H7 (cell line): ENCODE results near the gene S1PR3. TPM values are rescaled to one million over a fixed set of nuclear protein-coding genes. Genes with fewer than 3 reads are reported as not detected.

Source experiments
- DNase-seq: peaks from one replicate; pipeline ENCODE4 v3.0.0; 2012
- H3K27me3 ChIP-seq: 2 replicates; pipeline ENCODE4 v1.6.0; 2011; ENCODE audit warnings: mild to moderate bottlenecking, low read length; ENCODE audit not compliant: control insufficient read depth, insufficient read depth
- H3K36me3 ChIP-seq: replicated peaks from 2 replicates; pipeline ENCODE4 v1.5.1; 2011; ENCODE audit warnings: low read length; ENCODE audit not compliant: control insufficient read depth, insufficient read depth
- H3K4me3 ChIP-seq: 2 replicates; pipeline ENCODE4 v1.5.1; 2011; ENCODE audit warnings: low read depth, mild to moderate bottlenecking, control low read depth, low read length, moderate library complexity; ENCODE audit not compliant: insufficient read depth
- total RNA-seq: library from RNA; depleted of rRNA; stranded (reverse); fragments of >200 nt; shearing (Covaris generic); gene quantifications from 2 replicates; pipeline ENCODE4 v1.2.3, GENCODE V29; 2014

The S1PR3 gene
- total RNA-seq, 1 experiment from 2014 or later, result 25.0 TPM

DNA sequence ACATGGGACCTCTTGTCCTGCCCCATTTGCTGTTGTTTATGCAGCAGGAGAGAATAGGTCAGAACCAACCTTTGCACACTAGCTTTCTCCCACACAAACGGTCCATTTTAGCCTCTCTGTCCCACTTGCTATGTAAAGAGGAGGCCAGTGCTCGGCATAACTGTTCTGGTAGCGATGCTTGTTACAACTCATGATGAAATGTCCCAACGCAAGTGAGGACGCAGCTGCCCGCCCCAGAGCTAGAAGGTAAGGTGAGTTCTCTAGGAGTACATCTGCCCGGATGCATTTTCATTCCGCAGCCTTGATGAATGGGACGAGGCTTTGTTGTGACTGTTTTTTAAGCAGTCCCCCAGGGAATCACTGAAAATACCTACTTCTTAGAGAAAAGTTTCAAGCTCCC is 14.1 kb downstream of the S1PR3 start:
- no peak for DNase-seq
- Histone ChIP-seq H3K36me3 (no peaks in the 10 kb centered on the region; the same call in none of the 2 replicates), H3K27me3 (no peaks in the 10 kb centered on the region), H3K4me3 (no peak overlapping the region)

DNA sequence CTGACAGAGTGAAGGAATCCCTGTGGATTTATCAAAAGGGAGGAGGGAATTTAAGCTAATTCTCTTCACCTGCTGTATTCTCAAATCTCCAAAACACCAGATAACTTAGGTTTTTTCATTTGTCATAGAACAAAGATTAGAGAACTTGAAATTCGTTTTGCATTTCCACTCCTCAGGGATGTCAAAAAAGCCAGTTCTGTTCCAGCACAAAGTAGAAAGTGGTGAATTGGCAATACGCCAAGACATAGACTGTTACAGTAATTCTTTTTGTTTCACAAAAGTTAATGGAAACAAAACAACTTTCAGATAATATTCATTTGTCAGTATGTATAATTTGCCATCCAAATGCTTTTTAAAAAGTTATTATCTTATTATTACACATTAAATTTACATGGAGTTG is 15.0 kb downstream of the S1PR3 start:
- DNase-seq, result no peak
- H3K4me3 ChIP-seq, result no peak overlapping the region
- no peaks in the 10 kb centered on the region; the same call in none of the 2 replicates for H3K36me3 ChIP-seq
- H3K27me3 ChIP-seq, result no peaks in the 10 kb centered on the region

DNA sequence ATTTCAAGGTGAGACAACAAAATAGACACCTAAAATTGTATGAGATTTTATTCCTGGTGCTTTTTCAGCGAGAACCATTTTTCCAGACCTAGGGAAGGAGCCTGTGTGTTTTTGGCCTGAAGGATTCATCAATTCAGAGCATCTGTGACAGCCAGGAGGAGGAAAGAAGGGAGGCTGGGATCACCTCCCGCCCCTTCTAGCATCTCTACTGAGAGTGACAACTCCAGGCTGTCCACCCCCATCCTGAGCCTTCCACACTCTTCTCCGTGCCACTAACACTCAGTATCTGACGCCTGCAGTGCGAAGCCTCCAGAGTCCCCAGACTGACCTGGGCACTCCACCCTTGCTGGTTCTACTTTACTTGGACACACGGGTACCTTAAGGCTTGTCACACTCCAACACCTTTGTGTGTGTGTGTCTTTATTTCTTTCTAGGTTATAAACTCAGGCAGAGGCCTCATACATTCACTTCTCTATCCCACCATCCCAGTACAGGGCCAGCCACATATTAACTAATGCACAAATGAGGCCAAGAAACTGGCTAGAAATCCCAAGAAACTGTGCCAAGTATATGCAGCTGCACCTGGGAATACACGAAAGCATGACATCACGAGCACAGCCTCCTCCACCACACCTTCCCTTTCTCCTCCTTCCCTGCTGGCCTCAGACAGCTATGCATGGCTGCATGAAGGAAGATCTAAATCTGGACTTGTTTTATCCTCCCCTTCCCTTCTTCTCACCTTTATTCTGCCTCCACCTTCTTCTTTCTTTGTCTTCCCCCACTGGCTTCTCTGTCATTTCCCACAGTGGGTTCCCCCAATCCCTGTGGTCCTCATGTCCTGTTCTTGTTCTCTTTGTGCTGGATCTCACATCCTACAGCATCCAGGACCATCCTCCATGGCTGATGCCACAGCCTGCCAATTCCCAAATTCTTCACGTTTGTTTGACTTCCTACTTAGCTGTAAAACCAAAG is 16.0 kb downstream of the S1PR3 start:
- DNase-seq, result no peak
- no peaks in the 10 kb centered on the region; the same call in 1 of the 2 replicates for H3K36me3 ChIP-seq
- no peak overlapping the region for H3K4me3 ChIP-seq

GRCh38 chr9:89008055-89008743 is 16.9 kb downstream of the S1PR3 start:
- DNase-seq, result no peak
- H3K27me3 ChIP-seq, result no peaks in the 10 kb centered on the region
- H3K36me3 ChIP-seq, result no peaks in the 10 kb centered on the region
- H3K4me3 ChIP-seq, result no peak overlapping the region

More for the DNA sequence above, 16.0 kb downstream of the S1PR3 start:
- H3K27me3 ChIP-seq, result no peaks in the 10 kb centered on the region

GRCh38 chr9:89008744-89009545 is 17.7 kb downstream of the S1PR3 start:
- DNase-seq, result no peak
- Histone ChIP-seq H3K27me3 (no peaks in the 10 kb centered on the region), H3K36me3 (no peaks in the 10 kb centered on the region), H3K4me3 (no peak overlapping the region)

- DNase-seq, result no peak
- no peak overlapping the region for H3K4me3 ChIP-seq
- H3K27me3 ChIP-seq, result no peaks in the 10 kb centered on the region
- no peaks in the 10 kb centered on the region for H3K36me3 ChIP-seq
Observed at GRCh38 chr9:89009546-89009840, 18.2 kb downstream of the S1PR3 start.

DNA sequence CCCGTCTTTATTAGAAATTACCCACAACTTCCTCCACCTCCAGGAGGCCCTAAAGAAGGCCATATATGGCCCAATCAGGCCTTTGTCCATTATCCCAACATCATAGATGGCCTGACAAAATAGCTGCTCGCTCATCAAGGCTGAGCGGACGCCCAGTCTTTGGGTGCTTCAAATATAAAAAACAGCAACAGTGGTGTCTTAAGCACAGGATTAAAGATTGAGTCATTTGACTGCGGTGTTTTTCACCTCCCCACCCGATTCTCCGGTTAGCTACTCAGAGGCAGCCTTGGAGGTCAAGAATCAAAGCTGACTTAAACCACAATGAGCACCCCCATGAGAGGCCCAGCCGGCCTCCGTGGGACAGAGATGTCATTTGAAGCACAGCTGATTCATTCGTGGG is 18.8 kb downstream of the S1PR3 start:
- Histone ChIP-seq H3K36me3 (no peaks in the 10 kb centered on the region), H3K27me3 (no peaks in the 10 kb centered on the region), H3K4me3 (no peak overlapping the region)
- no peak for DNase-seq

DNA sequence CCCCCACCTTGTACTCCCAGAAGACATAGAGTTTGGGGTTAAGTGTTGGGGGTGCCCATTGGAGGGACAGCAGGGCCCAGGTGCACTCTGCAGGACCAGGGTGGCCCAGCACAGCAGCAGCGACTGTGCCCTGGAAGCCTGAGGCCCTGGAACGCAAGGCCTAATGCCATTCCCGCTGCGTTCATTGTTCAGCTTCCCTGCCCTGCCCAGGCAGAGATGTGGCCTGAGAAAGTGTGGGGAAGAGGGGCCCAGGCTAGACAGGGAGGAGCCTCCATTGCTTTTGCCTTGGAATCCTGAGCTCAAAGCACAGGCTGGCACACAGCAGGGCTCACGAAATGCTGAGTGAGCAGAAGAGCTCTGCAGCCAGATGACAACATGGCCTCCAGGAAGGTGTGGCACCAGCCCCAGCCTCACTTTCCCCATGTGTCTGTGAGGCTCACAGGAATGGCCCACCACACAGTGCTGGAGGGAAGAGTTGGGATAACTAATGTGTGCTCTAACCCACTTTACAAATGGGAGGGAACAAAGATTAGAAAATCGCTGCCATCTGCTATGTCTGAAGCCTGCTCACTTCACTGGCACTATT is 19.4 kb downstream of the S1PR3 start:
- no peaks in the 10 kb centered on the region for H3K27me3 ChIP-seq
- no peak for DNase-seq
- H3K4me3 ChIP-seq, result no peak overlapping the region
- H3K36me3 ChIP-seq, result no peaks in the 10 kb centered on the region

DNA sequence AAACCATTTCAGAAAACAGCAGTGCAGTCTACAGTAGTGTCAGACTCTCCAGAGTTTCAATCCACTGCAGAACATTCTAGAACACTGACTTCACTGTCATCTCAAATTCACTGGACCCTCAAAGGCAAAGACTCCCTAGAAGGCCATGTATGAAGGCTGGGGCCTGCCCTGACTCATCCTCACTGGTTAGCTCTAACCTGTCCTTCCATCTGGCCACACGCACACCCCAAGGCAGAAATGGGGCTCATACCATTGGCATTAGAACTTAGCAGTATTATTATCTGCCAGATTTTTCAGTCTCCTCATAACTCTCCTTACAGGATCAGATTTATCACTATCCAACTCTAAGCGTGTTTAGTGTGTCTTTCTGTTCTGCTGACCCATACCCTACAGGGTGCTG is 20.4 kb downstream of the S1PR3 start:
- Histone ChIP-seq H3K36me3 (no peaks in the 10 kb centered on the region), H3K4me3 (no peak overlapping the region), H3K27me3 (no peaks in the 10 kb centered on the region)
- DNase-seq, result no peak

GRCh38 chr9:89012294-89013042 is 21.2 kb downstream of the S1PR3 start:
- H3K4me3 ChIP-seq, result no peak overlapping the region
- H3K36me3 ChIP-seq, result no peaks in the 10 kb centered on the region
- peak; percentile 70 for DNase-seq
- no peaks in the 10 kb centered on the region for H3K27me3 ChIP-seq

DNA sequence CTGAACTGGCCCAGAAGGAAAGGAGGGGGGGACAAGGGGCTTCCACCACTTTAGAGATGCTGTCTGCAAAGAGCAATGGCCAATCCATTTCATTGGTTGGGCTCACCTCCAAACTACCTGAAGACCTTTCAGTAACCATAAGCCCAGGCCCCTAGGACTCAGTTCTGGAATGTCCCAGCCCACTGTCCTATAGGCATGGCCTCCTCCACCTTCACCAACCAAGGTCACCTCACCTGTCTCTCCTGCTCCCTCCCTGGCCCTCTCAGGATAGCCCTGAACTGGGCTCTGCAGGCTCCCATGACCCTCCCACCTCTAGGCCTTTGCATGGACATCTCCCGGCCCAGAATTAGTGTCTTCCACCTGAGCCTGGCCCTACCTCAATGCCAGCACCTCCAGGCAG is 22.4 kb downstream of the S1PR3 start:
- Histone ChIP-seq H3K36me3 (no peaks in the 10 kb centered on the region), H3K4me3 (no peak overlapping the region), H3K27me3 (no peaks in the 10 kb centered on the region)
- DNase-seq, result no peak

- Histone ChIP-seq H3K4me3 (no peak overlapping the region), H3K27me3 (no peaks in the 10 kb centered on the region), H3K36me3 (no peaks in the 10 kb centered on the region)
- DNase-seq, result no peak
Observed at GRCh38 chr9:89014153-89014552, 22.9 kb downstream of the S1PR3 start.

- no peaks in the 10 kb centered on the region for H3K36me3 ChIP-seq
- no peak for DNase-seq
- no peaks in the 10 kb centered on the region for H3K27me3 ChIP-seq
- H3K4me3 ChIP-seq, result no peak overlapping the region
Observed at GRCh38 chr9:89015336-89015735, 24.1 kb downstream of the S1PR3 start.

DNA sequence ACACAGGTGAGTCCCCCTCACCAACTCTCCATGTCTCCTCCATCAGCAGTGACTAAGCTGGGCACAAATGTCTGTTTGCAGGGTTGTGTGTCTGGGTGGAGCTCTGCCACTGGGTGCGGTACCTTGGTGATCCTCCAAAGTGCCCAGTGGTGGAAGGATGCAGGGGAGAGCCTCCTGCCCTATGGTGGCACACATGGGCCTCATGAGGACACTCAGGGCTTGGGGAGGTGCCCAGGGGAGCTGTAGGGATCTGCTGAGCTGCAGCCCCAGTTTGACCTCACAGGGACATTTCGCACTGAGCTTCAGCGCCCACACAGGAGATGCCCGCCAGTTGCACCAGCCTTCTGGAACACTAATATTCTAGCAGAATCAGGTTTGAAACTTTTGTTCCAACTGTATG is 29.5 kb downstream of the S1PR3 start:
- H3K36me3 ChIP-seq, result no peaks in the 10 kb centered on the region
- no peak for DNase-seq
- H3K27me3 ChIP-seq, result no peaks in the 10 kb centered on the region
- no peak overlapping the region for H3K4me3 ChIP-seq
